Cerebellar nuclear complex (tissue), 1 donor: ENCODE results near the gene ENAH.

Source experiments
- DNase-seq, 2 experiments: peaks; one replicate each; lab custom pipeline; 2025; lab: John Stamatoyannopoulos, UW

ENAH gene

GRCh38 chr1:225453797-225454648 is 198.9 kb downstream of the ENAH start:
- no peak for DNase-seq

DNA sequence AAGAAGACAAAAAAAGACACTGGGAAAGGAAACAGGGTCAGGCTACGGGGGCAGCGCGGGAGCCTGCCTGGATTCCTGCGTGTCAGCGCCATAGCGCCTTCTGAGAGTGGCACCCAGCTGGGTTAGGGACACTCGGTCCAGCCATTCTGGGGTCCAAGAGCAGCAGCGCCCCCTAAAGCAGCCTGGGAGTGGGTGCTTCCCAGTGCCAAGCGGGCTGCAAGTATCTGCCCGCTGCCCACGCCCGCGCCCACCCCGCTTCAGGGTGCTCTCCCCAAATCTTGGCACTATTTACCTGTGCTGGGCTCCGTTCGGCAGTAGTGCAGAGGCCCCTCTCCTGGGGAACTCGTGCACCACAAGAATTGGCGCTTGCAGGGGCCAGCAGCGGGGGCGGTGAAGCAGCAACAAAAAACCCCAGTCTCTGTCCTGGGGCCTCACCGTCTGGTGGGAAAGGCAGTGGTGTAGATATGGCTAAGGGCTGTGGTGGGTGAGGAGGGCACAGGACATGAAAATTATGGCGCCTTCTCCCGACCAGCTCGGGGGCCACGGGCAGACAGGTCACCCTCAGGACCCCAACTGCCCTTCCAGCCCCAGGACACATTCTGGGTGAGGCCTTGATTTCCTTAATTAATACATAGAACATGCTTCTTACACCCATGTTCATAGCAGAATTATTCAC is 200.9 kb downstream of the ENAH start:
- no peak for DNase-seq

DNA sequence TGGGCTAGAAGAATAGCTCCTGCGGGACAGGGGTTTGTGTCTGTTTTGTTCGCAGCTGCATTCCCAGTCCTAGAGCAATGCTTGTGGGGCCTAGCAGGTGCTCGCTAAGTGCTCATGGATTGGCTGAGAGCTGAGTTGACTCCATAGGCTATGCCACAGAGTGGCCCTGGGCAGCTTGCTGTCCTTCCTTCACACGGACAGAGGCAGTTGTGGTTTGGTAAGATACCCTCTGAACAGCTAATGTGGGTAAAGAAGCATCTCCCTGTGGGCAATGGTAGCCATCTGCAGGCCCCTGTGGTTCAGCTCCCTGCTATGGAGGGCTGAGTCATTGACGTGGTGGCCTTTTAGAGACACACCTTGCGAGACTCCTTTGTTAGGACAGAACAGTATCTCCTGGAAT is 201.6 kb downstream of the ENAH start:
- DNase-seq = no peak

DNA sequence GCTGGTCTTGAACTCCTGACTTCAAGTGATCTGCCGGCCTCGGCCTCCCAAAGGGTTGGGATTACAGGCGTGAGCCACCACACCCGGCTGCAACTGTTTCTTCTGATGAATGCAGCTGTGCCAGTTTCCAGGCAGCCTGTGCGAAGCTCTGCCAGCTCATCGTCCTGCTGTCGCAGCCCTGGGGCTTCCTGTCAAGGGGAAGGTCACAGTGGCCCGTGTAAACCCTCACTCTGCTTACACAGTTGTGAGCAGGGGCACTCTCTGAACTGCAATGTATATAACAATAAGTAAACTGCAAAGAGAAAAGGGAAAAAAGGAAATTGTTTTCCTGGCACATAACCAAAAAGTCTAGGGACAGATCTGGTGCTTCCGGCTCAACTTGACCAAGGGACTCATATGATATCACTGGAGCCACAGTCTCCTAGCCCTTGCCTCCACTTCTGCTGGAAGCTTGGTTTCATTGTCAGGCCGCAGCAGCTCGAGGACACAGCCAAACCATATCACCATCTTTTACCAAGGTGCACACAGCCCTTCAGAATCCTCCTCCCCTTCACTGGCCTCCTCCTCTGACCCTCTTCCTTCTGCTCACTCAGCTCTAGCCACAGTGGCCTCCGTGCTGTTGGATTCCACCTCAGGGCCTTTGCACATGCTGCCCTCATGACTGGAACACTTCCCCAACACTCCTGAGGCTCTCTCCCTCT is 202.3 kb downstream of the ENAH start:
- DNase-seq = no peak

DNA sequence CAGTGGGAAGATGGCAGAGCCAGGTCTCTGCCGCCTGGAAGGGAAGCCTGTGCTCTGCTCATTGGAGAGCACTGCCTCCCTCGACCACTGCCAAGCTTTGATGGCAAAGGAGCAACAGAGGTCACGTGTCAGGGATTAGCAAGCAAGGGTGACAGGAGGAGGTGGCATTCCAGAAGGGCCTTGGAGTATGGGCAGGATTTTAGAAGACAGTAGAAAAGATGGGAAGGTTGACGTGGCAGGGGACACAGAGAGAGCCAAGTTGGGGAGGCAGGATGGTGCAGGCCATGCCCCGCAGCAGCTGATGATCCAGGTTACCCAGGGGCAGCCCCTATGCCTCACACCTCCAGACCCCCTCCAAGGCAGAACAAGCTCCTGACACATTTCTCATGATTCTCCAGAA is 203.1 kb downstream of the ENAH start:
- no peak for DNase-seq

GRCh38 chr1:225449261-225449660 is 203.7 kb downstream of the ENAH start:
- no peak for DNase-seq

DNA sequence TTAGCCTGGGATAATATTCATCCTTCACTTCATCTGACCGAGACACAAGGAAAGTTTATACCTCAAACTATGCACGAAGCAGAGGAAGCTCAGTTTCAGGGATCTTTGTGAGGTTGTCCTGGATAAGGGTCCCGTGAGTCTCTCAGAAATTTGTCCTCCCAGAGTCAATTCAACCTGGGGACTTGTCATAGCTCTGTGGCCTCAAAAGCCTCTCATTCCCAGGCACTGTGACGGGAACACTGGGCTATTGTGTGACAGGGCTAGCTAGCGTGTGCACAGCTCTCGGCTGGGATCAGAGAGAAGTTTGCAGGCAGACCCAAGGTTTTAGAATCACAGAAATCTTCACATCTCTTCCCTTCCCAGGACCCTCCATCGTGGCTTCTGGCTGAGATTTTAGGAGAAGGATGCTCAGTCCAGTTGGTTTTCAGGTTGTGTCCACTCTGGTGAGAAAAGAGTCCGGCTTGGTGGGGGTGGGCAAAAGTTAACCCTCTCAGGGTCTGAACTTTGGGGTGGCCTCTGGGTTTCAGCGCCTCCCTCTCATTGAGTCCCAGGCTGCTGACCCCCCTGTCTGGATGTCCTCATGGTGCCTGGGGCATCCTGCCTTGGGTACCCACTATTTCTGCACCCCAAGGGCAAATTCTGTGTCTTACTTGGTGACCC is 204.6 kb downstream of the ENAH start:
- no peak for DNase-seq

- no peak for DNase-seq
Observed at GRCh38 chr1:225447650-225448089, 205.3 kb downstream of the ENAH start.

DNA sequence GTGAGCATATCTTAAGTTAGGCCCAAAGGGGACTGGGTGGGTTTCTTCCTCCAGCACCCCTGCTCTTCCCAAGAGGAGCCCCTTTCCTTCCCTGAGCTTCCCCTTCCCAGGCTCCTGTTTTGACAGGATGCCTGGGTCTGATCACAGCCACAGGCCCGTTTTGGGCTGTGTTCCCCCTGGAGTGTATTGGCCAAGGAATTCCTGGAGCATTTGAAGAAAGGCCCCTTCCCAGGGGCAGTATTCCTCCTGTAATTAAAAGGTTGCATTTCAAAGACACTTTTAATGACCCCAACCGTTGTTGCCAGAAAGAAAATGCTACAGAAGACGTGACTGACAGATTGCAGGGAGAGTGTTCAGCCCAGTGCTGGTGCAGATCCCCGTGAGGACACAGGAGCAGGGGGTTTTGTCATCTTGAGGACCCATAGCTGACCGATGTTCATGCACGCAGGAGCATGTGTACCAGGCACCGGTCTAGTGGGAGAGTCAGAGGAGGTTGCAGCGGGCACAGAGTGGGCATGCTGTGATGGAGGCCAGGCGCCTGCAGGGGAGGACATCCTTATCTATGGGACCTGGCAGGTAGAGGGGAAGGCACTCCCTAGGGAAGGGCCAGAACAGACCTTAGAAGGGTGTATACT is 205.8 kb downstream of the ENAH start:
- no peak for DNase-seq

DNA sequence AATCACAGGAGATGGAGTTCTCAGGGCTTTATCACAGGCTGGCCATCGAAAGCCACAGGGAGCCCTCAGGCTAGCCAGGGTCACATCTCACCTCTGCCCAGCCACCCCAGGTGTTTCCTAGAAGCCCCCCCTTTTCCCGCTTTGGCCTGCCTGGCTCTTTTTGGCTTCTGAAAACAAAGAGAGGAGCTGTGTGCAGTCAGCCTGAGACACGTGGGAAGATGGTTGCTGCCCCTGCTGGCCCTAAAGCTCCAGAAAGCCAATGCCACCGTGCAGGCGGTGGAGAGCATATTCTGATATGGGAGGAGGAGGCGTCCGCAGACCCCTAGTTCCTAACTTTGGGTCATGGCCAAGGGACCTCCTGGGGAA is 206.3 kb downstream of the ENAH start:
- DNase-seq = no peak

DNA sequence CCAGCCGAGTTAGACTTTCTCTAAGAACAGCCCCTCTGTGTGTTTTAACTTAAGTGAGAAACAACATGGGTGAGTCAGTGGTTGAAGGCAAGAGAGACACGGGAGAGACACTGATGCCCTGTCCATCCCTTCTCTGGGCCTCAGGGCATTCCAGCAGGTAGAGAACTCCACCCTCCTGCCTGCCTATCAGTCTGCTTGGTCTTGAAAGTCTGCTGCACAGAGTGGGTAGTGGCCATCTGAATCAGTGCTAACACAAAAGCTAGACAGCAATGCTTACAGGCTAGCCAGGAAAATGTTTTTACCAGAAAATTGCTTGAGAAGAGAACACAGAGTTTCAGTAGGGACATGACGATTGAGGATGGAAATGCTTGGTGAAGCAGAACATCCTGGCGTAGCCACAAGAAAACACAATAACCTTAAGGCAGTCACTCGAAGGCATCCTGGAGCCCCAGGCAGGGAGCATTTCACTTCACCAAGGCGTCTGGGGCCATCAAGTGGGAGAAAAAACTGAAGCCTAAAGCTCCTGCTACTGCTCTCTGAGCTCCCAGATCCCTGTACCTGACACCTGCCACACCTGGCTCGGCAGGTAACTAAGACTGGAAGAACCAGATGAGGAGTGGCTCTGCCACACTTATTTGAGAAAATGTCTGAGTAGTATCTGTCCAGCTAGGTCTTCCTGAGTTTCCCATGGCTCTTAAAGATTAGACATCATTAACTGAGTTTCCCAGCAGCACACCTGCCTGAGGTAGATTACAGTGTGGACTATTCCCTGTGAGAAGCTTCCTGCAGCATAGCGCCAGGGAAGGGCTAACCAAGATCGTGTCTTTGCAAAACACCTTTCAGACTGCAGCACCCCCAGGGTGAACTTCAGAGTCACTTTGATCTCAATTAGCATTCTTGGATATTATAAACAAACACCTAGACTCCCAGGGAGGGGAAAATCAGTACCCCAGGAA is 207.0 kb downstream of the ENAH start:
- DNase-seq = no peak

- DNase-seq = no peak
Observed at GRCh38 chr1:225442123-225442505, 210.8 kb downstream of the ENAH start.

DNA sequence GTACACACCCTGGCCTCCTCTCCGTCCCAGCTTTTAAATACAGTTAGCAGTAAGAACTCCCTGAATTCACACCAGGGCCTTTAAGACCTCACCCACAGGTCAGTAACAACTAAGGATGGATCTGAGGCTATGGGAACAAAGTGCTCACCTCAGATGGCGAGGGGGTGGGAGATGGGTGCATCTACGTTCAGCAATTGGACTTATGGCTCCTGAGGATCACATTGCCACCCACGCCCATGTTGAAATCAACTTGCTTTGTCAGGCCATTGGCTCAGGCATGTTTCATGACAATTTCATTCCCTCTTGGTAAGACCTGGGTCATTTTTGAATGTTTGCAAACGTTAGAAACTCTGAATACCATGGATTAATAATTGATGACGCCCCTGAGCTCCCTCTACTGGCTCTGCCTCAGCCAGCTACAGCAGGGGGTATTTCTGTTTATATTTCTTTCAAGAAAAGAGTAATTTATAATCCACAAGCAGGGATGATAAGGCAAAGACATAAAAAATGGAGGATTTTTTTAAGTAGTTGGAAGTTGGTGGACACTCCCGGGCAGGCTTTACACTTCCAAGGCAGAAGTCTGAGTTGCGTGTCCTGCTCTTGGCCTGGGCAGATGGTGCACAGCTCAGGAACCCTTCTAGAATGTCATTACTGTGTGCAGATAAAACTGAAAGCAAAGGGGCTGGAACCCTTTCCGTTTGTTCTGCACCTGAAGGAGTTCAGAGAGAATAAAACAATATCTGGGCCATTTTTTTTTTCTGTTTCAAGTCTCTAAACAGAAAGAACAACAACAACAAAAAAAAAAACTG is 211.4 kb downstream of the ENAH start:
- DNase-seq = no peak

- no peak for DNase-seq
Observed at GRCh38 chr1:225440380-225441221, 212.3 kb downstream of the ENAH start.

DNA sequence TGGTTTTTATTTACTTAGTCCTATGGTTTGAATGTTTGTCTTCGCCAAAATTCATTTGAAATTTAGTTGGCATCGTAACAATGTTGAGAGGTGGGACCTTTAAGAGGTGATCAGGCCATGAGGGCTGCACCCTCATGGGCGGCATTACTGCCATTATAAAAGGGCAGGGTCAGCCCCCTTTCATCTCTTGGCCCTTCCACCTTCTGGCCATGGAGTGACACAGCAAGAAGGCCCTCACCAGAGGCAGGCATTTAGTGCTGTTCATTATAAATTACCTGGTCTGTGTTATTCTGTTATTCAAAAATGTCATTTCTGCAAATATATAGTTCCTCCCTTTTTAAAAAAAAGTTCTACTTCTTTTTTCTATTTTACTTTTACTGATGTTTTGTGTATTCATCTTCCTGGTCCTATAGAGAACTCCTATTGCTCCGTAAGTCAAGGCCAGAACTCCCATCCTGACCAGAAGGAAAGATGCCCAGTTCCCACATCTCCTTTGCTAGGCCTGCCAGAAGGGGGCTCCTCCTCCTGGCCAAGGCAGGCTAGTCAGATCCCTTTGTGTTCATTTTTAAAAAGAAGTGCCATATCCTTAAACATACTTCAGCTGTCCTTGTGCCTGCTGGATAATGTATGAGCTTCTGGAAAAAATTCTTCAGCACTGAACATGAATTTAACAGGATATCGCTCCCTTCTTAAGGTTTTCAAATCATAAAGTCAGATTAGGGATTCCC is 215.0 kb downstream of the ENAH start:
- DNase-seq = no peak
